HK-2 (cell line): Measurements from ENCODE around the gene MOB1B.

Experiments
- DNase-seq: peaks from one replicate; pipeline ENCODE4 v3.0.0-alpha.2; 2018; ENCODE audit not compliant: unreplicated experiment

Gene MOB1B

DNA sequence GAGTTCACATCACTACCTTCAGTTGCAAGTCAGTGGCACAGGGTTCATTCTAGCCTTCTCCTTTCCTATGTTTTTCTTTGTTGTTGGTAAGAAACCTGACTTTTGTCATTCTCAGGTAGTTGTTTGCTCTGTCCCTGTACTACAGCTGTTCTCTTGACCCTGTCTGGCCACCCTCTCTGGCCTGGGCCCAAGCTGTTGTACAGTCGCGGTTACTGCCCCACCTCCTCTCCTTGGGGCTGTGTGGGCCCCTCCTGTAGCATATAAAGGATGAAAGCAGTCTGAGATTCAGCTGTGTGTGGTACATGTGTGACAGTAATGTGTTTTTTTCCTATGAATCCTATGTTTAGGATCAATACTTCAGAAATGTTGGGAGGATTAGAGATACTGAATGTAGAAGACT lies 12.5 kb downstream of the MOB1B start:
- DNase-seq, result no peak

DNA sequence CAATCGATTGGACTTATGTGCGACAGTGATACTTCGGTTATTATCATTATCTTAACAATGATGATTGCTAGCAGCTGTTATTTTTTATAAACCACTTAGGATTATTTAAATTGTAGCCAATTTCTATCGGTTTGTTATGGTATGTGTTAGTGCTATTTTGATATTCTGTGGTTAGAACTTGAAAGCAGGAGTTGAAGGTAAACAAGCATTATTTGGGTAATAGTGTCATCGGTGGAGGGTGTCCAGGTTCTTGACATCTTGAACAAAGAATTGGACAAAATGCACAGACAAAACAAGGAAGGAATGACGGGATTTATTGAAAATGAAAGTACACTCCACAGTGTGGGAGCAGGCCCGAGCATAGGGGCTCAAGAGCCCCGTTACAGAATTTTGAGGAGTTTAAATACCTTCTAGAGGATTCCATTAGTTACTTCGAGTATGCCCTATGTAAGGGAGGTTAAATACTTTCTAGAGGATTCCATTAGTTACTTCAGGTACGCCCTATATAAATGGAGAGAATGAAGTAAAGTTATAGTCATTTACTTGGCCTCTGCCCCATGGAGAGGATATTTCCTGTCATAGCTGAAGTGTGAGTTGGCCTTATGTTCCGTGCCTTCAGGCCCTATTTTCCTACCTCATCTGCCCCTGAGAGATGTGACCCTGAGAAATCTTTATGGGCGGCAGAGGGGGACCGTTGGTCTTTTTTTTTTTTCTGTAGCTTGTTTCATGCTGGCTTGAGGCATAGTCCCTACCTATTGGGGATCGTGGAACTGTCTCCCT lies 13.1 kb downstream of the MOB1B start:
- no peak for DNase-seq

DNA sequence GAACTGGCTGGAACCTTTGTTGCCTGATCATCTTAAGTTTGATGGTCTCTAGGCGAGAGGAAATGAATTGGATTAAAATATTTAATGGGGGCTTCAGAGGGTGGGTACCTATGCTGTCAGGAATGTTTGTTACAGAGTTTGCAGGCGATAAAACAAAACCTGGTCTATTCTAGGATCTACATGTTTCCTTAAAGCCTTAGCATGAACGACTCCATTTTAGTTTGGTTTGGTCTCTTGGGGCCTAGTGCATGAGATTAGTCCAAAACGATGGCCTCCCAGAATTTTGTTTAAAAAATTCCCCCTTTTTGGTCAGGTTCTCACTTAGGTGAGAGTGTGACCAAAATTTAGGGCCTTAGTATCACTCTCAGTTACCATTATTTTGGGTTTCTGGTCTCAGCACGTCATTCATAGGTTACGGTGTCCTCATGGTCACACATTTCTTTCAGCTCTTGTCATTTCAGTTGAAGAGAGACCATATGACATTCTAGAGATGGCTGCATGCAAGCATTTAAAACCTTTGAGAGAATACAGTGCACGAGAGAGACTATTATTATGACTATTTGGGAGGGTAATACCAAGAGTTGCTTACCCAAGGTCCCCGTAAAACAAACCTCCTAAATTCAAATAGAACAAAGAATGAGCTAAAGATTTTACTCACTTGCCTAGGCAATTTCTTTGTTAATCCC lies 13.8 kb downstream of the MOB1B start:
- DNase-seq, result no peak

DNA sequence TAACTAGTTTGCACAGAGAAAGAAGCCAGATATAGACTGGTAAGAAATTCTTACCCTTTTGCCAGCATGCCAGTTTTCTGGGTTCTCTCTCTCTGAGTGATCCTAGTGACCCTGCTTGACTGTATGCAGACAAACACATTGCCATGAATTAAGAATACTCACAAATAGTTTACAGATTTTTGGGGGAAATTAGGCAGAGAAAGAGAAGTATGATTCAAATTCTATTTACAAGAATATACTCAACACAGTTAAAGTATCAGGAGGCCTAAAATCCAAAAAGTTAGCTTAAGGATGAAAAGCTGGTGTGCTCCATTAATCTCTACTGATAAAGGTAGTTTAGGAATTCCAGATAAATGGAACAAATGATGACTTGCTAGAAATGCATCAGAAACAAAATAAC lies 18.4 kb downstream of the MOB1B start:
- DNase-seq, result no peak

DNA sequence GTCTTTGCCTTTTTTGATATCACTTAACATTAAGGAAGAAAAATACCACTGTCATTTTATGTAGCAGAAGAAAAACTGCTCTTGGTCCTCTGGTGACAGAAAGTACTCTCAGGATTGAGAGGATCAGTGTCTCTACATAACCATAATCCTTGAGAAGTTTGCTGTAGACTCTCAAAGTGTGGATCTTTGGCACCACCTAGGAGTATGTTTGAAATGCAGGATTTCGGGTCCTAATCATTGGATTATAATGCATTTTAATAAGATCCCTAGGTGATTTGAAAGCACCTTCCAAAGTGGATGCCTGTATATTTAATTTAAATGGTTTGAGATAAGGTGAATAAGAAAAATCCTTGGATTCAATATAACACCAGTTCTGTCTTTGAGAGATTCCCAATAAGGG lies 23.2 kb downstream of the MOB1B start:
- DNase-seq, result no peak

DNA sequence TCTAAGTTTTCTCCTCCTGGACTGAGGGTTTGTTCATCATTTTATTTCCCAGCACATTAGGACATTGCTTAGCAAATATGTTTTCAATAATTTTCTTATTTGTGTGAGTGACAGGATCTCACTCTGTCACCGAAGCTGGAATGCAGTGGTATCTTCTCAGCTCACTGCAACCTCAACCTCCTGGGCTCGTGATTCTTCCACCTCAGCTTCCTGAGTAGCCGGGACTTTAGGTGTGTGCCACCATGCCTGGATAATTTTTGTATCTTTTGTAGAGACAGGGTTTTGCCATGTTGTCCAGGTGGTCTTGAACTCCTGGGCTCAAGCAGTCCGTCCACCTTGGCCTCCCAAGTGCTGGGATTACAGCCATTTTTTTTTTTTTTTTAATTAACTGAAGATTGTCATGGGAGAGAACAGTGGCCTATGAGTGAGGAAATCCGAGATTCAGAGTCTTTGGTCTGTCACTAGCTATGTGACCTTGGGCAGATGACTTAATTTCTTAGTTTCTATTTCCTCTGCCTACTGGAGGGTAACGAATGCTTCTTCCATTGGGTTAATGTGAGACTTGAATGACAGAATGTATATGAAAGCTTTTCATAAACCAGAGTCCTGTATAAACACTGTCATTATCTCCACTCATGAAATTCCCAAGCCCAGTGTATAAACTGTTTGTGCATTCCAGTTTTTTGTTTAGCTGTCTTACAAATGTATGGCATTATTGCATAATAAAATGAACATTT lies 23.9 kb downstream of the MOB1B start:
- no peak for DNase-seq

DNA sequence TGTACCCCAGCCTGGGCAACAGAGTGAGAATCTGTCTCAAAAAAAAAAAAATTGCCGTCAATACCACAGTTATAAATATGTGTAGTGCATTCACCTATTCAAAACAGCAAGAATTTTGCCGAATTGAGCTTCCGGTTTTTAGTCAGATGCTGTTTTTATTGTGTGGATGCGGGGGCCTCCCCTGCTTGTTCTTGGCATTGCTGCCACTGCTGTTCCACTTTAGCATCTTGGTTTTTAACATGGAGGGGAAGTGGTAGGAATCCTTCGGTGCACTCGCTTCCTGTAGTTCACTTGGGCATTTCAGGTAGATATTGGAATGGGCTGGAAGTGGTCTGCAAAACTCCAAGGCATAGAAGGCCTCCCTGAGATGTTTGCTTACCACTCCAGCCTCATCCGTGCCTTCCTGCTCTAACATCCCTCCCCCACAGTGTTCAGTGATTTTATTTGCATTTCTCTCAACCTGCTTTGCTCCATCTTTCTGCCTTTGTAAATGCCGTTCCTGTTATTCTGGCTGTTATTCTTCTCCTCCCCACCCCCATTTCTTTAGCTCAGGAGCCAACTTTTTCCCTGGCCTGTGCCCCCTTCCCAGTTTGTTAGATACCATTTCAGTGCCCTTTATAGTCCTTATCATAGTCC lies 25.5 kb downstream of the MOB1B start:
- DNase-seq, result no peak

DNA sequence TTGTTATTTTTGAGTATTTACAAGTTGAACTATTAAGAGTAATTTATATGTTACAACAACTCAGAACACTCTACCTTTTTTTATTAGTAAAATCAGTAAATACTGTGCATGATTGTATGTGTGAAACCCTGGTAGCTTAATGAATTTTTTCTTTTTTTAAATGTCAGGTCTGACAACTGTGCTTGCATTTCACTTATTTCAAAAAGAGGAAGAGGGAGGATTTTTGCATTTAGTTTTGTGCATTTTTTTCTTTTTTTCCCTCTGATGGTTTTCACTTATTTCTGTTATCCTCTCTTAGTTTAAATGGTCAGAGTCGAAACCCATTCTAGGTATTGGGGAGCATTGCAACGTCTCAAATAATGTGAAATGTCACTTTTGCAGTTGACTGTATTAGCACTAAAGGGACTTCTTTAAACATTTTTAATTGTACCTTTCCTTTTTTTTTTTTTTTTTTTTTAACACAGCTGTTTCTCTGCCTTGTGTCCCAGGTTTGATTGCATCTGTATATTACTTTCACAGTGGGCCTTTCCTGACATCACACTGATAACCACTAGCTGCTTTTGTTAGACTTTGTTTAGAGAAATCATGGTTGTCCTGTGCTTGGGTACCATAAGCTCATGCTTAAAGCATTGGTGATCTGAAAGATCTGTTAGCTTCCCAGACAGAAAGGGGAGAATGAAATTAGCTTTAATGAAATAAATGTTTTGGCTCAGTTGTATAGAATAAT lies 28.5 kb downstream of the MOB1B start:
- DNase-seq, result no peak

DNA sequence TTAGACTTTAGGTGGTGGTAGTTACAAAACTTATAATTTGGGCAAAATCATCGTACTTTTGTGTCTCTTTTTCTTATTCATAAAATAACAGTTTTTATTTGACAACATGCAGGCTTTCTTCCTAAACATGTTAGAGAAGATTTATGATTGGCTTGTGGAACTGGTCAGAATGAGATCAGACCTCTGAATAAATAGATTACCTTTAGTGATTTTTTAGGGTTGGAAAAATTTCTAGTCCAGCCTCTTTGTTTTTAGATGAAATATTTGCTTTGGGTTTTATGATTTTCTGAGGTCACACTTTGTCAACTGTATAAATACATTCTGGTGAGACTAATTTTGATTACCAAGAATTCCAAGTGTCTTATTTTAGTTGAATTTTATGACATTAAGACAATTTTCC lies 29.2 kb downstream of the MOB1B start:
- no peak for DNase-seq

DNA sequence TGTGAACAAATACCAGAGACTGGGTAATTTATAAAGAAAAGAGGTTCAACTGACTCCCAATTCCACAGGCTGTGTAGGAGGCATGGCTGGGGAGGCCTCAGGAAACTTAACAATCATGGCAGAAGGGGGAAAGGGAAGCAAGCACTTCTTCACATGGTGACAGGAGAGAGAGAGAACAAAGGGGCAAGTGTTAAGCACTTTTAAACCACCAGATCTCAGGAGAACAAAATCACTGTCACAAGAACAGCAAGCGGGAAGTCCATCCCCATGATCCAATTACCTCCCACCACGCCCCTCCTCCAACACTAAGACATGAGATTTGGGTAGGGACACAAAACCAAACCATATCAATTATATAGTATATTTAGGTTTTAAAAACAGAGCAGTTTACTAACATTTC lies 30.8 kb downstream of the MOB1B start:
- DNase-seq, result no peak

DNA sequence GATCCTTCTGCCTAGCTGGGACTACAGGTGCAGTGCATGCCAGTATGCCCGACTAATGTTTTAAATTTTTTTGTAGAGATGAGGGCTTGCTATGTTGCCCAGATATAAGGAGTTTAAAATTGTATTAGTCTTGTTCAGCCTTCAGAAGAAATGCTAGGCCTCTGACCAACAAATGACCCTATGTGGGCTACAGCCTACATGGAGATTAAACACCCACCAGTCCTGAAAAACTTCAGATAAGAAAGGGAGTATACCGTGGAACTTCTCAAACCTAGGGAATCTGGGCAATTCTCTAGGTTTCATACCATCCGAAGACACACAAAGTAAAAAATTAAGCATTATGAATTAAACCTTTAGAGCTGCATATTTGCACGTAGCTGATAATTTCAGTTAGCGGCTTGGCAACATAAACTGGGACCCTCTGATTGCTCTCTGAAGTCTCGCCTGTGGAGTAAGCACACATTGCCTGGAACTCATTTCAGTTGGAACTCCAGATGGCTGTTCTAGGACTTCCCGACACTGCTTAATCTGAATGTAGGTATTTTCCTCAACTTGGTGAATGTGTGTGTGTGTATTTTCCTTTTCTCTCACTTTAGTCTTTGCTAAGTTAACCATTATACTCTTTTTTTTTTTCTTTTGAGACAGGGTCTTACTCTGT lies 33.0 kb downstream of the MOB1B start:
- DNase-seq, result no peak

DNA sequence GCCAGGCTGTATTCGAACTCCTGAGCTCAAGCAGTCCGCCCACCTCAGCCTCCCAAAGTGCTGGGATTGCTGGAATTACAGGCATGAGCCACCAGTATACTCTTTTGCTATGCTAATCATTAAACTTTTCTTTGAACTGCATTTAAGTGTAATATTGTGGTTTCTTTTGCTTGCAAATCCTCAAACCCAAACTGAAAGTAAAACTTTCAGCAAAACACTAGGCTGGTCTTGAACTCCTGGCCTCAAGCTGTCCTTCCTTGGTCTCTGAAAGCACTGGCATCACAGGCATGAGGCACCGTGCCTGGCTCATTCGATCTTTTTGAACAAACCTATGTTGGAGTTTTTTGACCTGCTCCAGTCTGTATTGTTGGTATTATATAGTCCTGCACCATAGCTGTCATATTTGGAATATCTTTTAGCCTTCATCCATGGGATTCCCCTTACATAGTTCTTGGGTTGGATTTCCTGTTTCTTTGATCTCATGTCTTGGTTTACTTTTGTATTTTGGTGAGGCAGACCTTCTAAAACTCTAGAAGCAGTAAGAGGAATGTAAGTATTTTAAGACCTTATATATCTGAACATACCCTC lies 34.1 kb downstream of the MOB1B start:
- DNase-seq, result no peak

DNA sequence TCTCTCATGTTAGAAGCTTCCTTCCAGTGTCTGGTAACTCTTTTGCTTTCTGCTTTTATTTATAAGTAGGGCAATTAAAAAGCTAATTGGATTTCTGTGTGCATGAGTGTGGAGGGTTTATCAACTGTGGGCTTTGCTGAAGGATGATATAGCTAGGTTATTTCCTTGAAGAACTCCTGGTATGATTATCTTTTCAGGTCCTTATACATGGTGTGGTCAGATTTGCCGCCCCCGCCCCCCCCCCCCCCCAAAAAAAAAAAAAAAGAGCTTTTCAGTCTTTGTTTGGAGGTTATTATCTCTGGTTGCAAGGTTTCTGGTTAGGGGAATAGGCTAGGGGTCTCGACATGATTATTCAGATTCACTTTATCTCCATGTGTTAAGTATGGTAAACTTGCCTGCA lies 35.9 kb downstream of the MOB1B start:
- DNase-seq, result no peak

DNA sequence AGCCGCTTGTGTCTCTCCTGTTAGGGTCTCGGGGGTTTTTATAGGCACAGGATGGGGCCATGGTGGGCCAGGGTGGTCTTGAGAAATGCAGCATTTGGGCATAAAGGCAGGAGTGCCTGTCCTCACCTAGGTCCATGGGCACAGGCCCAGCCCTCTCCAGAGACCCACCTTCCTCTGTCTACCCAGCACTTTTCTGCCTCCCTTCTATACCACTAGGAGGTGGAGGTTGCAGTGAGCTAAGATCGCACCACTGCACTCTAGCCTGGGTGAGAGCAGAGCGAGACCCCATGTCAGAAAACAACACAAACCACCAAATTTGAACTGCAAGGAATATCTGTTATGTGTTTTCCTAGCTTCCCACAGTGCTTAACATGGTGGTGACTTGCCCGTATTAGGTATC lies 38.0 kb downstream of the MOB1B start:
- no peak for DNase-seq

DNA sequence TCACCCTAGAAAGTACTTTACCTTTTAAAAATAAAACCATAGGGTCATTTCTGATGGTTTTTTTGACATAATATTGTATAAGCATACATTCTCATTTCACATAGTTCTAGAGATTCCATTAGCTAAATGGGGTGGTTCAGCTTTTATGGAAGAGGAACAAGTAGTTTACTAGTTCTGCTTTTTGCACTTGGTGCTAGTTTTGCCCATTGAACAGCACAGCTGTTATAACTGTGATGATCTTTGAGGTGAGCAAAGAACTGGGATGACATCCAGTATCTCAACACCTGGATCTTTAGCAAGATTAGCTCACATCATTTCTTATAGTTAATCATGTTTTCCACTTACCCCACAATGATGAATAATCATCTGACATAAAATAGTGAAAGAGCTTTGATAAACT lies 40.9 kb downstream of the MOB1B start:
- DNase-seq, result no peak

DNA sequence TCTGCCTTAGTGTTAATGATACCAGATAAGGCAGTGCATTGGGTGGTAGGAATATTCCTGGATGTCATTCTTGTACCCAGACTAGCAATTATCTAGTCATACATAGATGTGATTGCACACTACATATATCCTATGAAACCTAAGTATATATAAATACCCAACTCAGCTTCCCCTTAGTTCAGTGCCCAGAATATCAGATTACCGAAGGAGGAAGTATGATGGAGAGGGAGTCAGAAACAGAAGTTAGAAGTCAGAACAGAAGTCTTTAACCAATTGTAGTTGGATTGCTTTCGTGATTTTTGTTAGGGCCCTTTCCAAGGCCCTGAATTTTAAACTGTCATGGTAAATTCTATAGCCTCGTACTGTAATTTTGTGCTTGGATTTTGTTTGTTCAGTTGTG lies 42.9 kb downstream of the MOB1B start:
- DNase-seq, result no peak

DNA sequence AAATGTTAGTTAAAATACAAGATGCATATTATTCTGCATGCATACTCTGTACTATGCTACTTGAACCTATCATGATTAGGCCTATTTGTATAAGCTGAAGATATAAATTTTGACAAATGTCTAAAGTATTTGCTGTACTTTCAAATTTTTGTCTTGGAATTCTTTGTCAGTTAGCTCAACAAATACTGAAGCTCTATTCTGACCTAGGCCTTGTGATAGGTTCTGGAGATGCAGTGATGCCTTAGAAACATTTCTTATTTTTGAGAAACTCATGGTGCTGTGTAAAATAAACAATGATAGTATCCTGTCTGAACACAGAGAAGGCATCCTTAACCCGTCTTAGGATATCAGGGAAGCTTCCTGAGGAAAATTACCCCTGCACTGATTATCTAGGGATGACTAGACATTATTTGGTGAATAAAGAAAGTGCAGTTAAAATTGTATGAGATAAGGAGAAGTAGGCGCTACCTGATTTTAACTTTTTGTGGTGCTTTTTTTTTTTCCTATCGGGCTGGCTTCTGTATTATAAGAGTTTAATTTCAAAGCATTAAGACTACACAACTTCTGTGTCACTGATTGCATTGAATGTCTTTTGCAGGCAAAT lies 43.4 kb downstream of the MOB1B start:
- DNase-seq, result no peak

DNA sequence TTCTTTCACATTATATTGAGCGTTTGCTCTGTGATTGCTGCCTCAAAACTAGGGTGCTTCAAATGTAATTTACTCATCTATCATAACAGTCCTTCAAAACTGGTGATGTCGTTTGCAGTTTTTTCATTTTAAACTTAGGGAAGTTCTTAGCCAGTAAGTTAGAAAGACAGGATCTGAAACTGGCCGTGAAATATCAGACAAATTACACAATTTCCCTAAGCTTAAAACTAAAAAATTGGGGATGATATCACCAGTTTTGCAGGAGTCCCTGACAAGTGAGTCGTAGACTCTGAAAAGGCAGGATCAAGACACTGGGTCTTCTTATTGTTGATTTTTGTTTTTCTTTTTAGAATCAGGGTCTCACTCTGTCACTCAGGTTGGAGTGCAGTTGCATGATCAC lies 44.8 kb downstream of the MOB1B start:
- DNase-seq, result no peak

DNA sequence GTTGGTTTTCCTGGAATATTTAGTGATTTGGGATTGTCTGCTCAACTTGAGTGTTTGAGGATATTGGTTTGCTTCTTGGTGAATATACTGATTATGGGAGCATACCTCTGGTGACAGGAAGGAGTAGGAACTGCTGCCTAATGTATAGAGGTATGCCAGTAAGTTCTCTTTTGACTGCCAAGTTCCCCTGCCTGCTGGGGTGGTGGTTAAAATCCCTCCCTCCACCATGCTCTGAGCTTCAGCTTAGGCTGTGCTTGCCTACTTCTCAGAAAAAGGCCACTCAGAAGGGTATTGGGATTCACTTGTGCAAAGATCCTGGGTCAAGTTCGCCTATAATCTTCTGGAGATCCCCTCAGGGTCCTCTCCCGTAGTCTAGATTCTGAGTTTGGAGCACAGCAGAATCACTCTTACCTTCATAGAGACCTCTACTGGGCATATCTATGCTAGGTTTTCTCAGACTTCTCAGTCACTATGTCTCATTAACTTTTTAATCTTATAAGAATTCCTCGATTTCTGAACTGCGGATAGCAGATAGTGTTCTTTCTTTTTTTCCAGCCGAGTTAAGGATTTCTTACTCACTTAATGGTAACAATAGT lies 46.6 kb downstream of the MOB1B start:
- no peak for DNase-seq

DNA sequence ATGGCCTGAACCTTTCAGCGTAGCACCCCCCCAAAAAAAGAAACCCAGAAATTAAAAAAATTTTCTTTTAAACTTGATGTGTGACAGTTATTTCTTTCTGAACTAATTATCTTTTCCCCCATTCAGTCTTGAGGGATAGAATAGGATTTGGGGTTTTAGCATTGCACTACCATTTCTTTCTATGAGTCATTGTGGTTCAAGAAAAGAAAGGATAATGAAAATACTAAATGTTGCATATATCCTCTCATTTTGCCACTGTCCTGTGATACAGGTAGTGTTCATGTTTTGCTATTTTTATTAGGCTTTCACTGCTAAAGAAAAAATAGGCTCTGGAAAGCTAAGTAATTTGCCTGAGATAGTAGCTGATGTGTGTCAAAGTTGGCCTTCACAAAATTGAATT lies 51.9 kb downstream of the MOB1B start:
- no peak for DNase-seq
